HG03520 (cell line): ENCODE results near the gene HSPB7.
"Not testable (repeated sequence)": the region's sequence is repeated elsewhere in the genome, so short reads cannot be mapped to it uniquely, and the experiment has no call there.

Experiments
- ATAC-seq: cut with Tn5 transposase; IDR thresholded peaks from one replicate; pipeline ENCODE4 v1.9.1; 2021; ENCODE audit warnings: mild to moderate bottlenecking, moderate library complexity; ENCODE audit not compliant: unreplicated experiment

HSPB7 gene

DNA sequence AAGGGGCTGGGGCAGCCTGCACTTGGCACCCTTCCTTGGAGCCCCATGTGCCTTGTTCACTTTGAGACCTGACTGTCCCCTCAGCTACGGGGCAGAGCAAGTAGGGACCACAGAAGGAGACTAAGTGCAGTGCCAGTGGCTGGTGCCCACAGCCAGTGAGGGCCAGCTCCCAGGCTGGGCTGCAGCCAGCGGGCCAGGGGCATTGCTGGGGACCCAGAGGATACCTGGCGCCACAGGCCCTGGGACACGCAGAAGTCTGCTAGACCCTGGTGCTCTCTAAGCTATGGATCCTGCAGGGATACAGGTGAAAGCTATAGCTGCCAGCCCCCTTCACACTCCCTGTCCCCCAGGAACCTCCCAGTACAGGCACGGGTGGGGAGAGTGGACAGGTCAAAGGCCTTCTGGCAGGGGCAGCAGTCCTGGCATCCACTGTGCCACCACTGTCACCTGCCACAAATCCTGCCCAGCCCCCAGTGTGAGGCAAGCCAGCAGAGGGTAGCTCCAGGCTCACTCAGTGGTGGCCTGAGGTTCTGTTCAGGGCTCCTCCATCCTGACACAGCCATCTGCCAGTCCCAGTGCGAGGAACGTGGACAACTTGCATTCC lies 5.3 kb upstream of the HSPB7 start:
- ATAC-seq, result no peak

DNA sequence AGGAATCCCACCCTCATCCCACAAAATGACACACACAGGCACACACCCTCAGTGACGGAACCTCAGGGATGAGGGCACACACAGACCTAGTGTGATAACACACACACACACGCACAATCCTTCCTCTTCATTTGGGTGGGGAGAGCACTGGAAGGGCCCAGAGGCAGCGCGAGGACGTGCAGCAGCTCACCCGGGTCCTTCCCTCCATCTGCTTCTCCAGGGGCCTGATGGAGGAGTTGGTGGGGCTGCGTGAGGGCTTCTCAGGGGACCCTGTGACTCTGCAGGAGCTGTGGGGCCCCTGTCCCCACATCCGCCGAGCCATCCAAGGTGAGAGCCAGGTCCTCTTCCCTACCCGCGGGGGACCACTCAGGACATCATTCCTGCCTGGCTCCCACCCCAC lies 4.5 kb upstream of the HSPB7 start:
- ATAC-seq, result no peak

GRCh38 chr1:16021681-16022080 lies 3.8 kb upstream of the HSPB7 start, which contains the start of gene CLCNKA:
CLCNKA (plus strand) TSS chr1:16022036; CDS start chr1:16022620, 584 bp downstream.
- ATAC-seq, result no peak

DNA sequence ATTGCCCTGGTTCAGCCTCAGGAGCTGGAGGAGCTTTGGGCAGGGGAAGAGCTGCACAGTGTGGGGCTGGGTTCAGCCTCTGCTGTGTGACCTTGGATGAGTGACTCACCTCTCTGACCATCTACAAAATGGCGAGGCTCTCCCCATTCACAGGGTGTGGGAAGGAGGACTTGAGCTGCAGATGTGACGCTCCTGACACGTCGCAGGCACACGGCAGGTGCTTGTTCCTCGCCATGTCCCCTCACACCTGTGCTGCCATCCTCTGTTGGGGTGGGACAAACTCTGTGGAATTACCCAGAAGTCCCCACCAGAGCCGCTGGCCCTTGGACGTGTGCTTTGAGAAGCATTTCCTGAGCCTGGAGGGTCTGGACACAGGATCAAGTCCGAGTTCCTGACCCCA lies 3.0 kb upstream of the HSPB7 start:
- ATAC-seq, result not testable (repeated sequence)

DNA sequence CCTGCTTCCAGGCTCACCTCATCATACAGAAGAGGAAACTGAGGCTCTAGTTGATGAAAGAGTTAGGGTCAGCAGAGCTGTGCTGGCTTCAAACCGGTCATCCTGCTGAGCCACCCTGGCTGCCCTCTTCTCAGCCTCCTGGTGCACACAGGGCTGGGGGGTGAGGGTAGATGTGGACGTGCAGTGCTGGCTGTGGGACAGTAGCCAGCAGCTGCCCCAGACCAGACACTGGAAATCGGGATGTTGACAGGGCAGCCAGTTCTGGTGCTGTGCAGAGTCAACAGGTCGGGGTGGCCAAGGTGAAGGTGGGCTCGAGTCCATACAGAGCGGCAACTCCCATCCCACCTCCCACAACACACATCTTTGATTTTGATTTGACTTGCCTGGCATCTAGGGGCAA lies 2.5 kb upstream of the HSPB7 start:
- ATAC-seq, result no peak

DNA sequence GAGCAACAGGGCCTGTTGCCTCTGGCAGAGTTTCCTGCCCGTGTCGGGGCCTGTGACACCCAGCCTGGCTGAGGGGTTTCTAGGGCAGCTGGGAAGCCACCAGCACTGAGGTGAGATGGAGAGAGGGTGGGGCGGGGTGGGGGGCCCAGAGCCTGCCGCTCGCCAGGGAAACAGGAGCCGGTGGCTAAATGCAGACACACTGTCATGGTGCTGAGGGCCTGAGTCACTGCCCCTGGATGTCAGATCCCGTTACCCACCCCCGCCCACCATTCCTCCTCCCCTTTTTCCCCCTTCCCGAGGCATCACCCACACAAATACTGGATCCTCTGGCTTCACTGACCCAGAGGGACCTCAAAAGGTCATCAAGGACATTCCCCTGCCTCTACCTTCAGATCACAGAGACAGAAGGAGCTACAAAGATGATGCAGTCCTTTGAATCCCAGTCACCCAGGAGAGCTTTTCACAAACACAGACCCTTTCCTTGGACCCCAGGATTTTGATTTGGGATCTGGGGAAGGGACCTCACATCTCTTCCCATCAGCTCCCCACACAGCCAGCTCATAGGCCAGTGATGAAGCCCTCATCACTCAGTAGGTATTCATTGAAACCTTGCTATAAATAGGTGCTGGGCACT lies 1.9 kb upstream of the HSPB7 start:
- ATAC-seq, result no peak

- no peak for ATAC-seq
These were observed 1.2 kb upstream of the HSPB7 start for GRCh38 chr1:16018749-16019643.

GRCh38 chr1:16018308-16018707 lies 465 bp upstream of the HSPB7 start:
- no peak for ATAC-seq

DNA sequence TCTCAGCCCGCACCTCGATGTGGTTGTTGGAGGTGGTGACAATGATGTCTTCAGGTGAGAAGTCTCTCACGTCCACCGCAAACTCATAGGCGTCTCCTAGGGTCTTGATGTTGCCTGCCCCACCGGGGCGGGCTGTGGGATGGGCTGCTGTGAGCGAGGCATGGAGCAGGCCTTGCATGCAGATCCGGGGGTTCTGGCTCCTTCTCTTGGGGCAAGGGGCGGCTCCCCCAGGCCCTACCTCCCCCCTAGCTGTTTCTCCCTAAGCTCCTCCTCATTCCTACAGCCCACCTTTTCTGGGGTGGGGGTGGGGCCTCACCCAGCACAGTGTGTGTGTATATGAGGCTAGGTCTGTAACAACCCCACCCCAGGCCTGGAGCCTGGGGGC lies 775 bp downstream of the HSPB7 start:
- ATAC-seq, result no peak

- no peak for ATAC-seq
These were observed 1.6 kb downstream of the HSPB7 start for GRCh38 chr1:16015960-16016901.

DNA sequence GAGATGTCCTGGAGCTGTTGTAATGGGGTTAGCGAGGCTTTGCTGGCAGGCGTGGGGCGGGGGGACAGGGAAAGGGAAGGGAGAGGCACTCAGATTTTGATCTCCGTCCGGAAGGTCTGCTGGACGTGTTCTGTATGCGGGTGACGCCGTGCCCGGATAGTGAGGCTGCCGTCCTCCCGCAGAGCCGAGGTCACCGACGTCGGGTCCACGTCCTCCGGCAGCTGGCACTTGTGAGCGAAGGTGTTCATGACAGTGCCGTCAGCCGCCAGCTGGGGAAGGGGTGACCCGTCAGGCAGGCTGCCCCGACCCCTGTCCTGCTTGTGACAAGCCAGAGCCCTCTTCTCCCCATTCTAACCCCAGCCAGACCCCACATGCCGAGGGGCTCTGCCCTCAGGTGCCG lies 2.4 kb downstream of the HSPB7 start:
- ATAC-seq, result no peak

DNA sequence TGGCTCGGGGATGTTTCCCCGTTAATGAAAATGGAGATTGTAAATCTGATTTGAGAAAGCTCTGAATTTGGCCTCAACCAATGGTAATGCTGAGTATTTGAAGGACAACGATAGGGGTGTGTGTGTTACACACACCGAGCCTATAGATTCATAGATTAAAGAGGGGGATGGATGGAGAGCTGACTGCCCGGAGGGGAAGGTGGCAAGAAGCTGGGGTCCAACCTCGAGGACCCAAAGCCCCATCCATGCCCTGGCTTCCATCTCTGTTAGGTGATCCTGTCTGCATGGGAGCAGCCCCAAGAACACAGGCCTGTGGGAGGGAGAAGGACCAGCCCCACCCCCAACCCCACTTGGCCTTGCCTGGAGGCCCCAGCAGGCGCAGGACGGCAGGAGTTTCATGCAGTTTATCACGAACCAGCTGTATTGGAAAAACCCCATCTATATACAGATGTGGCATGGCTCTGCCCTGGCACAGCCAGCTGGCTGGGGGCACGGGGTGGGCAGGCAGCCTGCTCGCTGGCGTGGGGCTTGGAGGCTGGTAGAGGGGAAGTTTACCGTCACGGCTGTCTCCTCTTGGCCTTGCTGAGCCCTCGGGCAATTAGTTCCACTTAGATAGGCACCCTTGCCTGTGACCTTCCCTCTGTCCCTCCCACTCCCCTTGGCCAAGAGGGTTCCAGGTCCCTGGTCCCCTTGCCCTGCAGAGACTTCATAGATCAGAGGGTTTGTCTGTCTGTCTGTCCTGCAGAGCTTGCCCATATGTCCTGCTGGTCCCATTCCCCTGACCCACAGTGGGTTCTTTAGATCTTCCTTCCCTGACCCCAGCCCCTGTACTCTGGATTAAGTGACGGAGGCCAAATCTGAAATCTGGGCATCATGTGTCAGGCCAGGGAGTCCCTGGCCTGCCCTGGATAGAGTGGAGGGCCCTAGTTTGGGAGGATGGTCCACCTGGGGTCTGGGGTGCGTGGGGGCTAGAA lies 3.0 kb downstream of the HSPB7 start:
- ATAC-seq, result no peak

DNA sequence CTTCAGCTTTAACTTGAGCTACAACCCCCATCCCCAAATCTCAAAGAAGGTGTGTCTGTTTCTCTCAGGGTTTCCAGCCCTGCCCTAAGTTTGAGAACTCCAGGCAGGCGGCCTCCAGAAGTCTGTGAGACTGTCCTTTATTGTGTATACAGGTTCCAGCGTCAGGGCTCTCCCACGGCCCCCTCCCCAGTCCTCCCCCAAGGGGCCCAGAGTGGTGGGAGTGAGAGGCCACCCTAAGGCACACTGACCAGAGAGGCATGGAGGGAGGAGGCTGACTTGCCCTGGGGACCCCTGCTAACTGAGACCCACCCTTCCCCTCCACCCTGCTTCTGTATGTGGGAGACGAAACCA lies 4.0 kb downstream of the HSPB7 start:
- no peak for ATAC-seq

GRCh38 chr1:16013220-16013907 lies 4.5 kb downstream of the HSPB7 start:
- no peak for ATAC-seq

- no peak for ATAC-seq
These were observed 5.1 kb downstream of the HSPB7 start for GRCh38 chr1:16012590-16013219.

DNA sequence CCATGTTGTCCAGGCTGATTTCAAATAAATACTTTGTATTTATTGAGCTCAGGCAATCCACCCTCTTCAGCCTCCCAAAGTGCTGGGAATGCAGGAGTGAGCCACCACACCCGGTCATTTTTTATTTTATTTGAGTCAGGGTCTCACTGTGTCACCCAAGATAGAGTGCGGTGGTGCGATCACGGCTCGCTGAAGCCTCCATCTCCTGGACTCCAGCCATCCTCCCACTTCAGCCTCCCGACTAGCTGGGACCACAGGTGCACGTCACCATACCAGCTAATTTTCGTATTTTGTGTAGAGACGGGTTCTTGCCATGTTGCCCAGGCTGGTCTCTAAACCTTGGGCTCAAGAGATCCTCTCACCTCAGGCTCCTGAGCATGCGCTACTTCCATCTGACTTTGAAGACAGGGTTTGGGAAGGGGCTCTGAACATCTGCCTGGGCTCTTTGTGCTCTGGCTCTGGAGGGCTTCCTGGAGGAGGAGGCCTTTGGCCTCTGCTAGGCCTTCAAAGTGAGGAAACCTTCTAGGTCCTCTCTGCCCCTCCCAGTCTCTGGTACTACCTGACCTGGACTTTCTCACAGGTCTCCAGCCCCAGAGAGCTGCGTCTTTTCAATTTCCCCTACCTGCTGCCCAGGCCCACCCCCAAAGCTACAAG lies 5.8 kb downstream of the HSPB7 start:
- no peak for ATAC-seq

- ATAC-seq, result no peak
These were observed 7.0 kb downstream of the HSPB7 start for GRCh38 chr1:16010837-16011236.

DNA sequence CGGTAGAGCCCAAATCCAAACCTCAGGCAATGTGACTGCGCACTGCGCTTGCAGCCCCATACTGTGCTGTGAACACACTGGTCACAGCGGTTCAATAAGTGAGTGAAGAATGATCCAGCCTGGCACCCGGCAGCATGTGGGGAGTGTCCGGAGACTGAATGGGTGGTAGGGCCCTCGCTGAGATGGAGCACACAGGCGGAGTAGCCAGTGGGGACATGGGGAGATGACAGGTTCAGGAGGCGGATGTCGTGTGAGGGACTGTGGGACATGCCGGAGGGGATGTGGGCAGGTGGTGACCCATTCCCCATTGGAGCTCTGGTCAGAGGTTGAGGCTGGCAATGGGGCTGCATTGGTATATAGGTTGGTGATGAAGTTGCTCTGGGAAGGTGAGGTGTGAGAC lies 8.2 kb downstream of the HSPB7 start:
- no peak for ATAC-seq
